ENCODE measurements around the gene ERC2. TPM values are rescaled to one million over a fixed set of nuclear protein-coding genes. Genes with fewer than 3 reads are reported as not detected.

Gene ERC2
- total RNA-seq, 3 donors from 2014 or later = 0.64 to 7.3 (median 1.3) TPM

DNA sequence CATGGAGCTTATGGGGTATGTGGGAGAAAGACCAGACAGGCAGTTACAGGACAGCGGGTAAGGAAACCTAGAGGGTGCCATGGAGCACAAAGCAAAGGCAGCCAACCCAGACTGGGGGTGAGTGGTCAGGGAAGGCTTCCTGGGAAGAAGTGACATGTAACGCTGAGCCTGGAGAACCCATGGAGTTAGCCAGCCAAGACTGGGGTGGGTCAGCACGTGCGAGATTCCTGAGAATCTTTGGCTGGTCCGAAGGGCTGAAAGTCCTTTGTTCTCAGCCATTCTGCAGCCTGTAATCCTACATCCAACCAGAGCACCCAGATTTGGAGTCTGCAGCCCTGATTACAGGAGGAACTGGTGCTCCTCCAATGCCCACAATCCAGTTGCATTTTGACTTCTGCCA is 861.1 kb downstream of the ERC2 start:
- DNase-seq (ENCODE audit: low spot score in 2 of 2) = no peak
- intact Hi-C loops (cut with DNase I; ENCODE audit: low total_unique reads) = loop anchor here (5.0 kb wide), 1 partner anchor 1245 kb away; no protein-coding TSS in a partner anchor
- Histone ChIP-seq H3K36me3 (no peaks in the 10 kb centered on the region), H3K4me1 (no peaks in the 10 kb centered on the region), H3K27me3 (no peaks in the 10 kb centered on the region), H3K27ac (no peak overlapping the region), H3K4me3 (no peak overlapping the region), H3K9me3 (no peaks in the 10 kb centered on the region)
- TF ChIP-seq CTCF (IDR thresholded peaks at IDR 0.05) = no peak

DNA sequence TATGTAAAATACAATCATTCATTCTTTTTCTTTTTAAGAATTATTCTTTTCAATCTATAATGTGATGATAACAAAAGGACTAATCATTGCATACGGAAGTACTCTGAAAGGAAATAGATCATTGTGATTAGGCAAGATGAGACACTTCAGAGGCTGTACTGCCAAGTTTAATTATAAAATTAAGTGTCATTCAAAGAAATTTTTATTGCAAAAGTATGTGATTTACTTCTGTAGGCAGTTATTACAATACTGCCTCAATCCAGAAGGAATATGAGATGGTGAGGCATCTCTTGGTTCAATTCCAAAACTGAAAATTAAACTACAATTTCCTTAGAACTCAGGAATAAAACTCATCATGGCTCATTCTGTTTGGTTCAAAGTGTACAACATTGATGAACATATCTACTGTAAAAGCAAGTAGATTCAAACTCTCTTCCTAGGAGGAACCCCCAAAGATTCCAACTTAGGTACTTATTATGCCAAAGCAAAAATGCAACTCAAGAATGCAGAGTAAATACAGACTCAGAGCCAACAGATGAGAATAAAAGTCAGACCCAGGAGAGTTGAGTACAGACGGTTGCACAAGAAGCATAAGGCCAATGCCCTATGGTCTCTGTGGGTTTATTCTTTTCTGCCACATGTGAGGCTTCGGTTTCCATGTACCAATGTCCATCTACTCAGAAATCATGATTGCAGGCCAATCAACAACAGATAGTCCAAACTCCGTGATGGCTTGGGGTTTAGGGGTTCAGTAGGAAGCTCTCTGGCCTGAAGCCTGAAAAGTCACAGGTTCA is 862.6 kb downstream of the ERC2 start:
- TF ChIP-seq POLR2AphosphoS5 (IDR thresholded peaks at IDR 0.05) (no peak), POLR2A (IDR thresholded peaks at IDR 0.05) (no peak), CTCF (IDR thresholded peaks at IDR 0.05) (no peak)
- Histone ChIP-seq H3K36me3 (no peaks in the 10 kb centered on the region), H3K9me3 (no peaks in the 10 kb centered on the region), H3K4me1 (no peaks in the 10 kb centered on the region), H3K27me3 (no peaks in the 10 kb centered on the region), H3K4me3 (no peak overlapping the region), H3K27ac (no peak overlapping the region)
- intact Hi-C loops (cut with DNase I; ENCODE audit: low total_unique reads) = loop anchor here (5.0 kb wide), 1 partner anchor 1243 kb away; no protein-coding TSS in a partner anchor
- no peak for DNase-seq (ENCODE audit: low spot score in 2 of 2)

DNA sequence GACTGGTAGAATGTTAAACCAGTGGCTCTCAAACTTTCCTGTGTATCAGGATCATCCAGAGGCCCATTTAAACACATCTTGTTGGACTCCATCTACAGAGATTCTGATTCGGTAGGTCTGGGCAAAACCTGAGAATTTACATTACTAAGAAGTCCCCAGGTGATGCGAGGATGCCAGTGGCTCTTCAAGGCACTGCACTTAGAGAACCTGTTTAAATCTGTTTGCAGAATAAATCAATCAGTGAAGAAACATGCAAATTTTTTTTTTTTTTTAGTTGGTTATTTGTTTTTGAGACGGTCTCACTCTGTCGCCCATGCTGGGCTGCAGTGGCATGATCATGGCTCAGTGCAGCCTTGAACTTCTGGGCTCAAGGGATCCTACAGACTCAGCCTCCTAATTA is 863.4 kb downstream of the ERC2 start:
- TF ChIP-seq CTCF (IDR thresholded peaks at IDR 0.05) (no peak), POLR2AphosphoS5 (IDR thresholded peaks at IDR 0.05) (no peak), POLR2A (IDR thresholded peaks at IDR 0.05) (no peak)
- intact Hi-C loops (cut with DNase I; ENCODE audit: low total_unique reads) = loop anchor here (5.0 kb wide), 1 partner anchor 1243 kb away; no protein-coding TSS in a partner anchor
- H3K27me3 ChIP-seq = no peaks in the 10 kb centered on the region

DNA sequence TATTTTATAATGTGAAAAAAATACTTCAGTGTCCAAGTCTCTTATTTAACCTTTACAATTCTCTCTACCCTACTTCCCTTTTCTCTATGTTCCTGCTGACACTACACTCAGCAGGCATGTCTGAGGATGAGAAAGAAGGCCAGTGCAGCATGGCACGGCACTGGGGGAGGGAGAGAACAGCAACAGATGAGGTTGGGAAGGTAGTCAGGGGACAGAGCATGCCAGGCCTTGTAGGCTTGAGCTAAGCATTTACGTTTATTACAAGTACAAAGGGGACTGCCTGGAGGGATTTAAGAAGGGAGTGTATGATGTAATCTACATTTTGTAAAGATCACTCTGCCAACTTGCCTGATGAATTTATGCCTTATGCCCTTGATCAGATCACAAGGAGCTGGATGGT is 863.9 kb downstream of the ERC2 start:
- Histone ChIP-seq H3K27ac (no peak overlapping the region), H3K4me3 (no peak overlapping the region), H3K27me3 (no peaks in the 10 kb centered on the region), H3K9me3 (no peaks in the 10 kb centered on the region), H3K4me1 (no peaks in the 10 kb centered on the region), H3K36me3 (no peaks in the 10 kb centered on the region)
- intact Hi-C loops (cut with DNase I; ENCODE audit: low total_unique reads) = no loop called here
- DNase-seq (ENCODE audit: low spot score in 2 of 2) = no peak
- TF ChIP-seq CTCF (IDR thresholded peaks at IDR 0.05) (no peak), POLR2A (IDR thresholded peaks at IDR 0.05) (no peak), POLR2AphosphoS5 (IDR thresholded peaks at IDR 0.05) (no peak)

More for the DNA sequence above, 863.4 kb downstream of the ERC2 start:
- DNase-seq (ENCODE audit: low spot score in 2 of 2) = no peak
- no peak overlapping the region for H3K4me3 ChIP-seq
- no peaks in the 10 kb centered on the region for H3K9me3 ChIP-seq
- no peak overlapping the region for H3K27ac ChIP-seq
- no peaks in the 10 kb centered on the region for H3K36me3 ChIP-seq
- H3K4me1 ChIP-seq = no peaks in the 10 kb centered on the region

- intact Hi-C loops (cut with DNase I; ENCODE audit: low total_unique reads) = no loop called here
- Histone ChIP-seq H3K9me3 (no peaks in the 10 kb centered on the region), H3K4me3 (no peak overlapping the region), H3K27ac (no peak overlapping the region), H3K27me3 (no peaks in the 10 kb centered on the region), H3K4me1 (no peaks in the 10 kb centered on the region), H3K36me3 (no peaks in the 10 kb centered on the region)
- TF ChIP-seq CTCF (IDR thresholded peaks at IDR 0.05) = no peak
- TF ChIP-seq POLR2A (IDR thresholded peaks at IDR 0.05) = no peak
- TF ChIP-seq POLR2AphosphoS5 (IDR thresholded peaks at IDR 0.05) = no peak
- no peak for DNase-seq (ENCODE audit: low spot score in 2 of 2)
Measured at GRCh38 chr3:55601366-55602080, 866.7 kb downstream of the ERC2 start.

Data from breast epithelium (tissue), 4 donors.